Activated T-cell treated with anti-CD3 and anti-CD28 coated beads, Interleukin-2, amount 50 U/mL, for 1 hour (primary cell): ENCODE measurements around the gene CIITA.
A peak's percentile ranks its signal among the peaks of the same experiment; 100 is the strongest.
"Not testable (repeated sequence)": the region's sequence is repeated elsewhere in the genome, so short reads cannot be mapped to it uniquely, and the experiment has no call there.

Source experiments
- DNase-seq: peaks from one replicate; pipeline ENCODE4 v3.0.0-alpha.2; 2020

CIITA gene

GRCh38 chr16:10876799-10877341 lies at the start of gene CIITA:
Gene CIITA, plus strand, starts transcription at chr16:10877202. Its CDS starts 129 bp downstream, at chr16:10877331.
- peak; percentile 38 for DNase-seq

GRCh38 chr16:10827691-10828341 lies 49.2 kb upstream of the CIITA start:
- no peak for DNase-seq

- no peak for DNase-seq
These were observed 48.1 kb upstream of the CIITA start for GRCh38 chr16:10828851-10829366.

- DNase-seq = not testable (repeated sequence)
These were observed 47.5 kb upstream of the CIITA start for GRCh38 chr16:10829390-10830098.

GRCh38 chr16:10830240-10830639 lies 46.8 kb upstream of the CIITA start:
- DNase-seq = not testable (repeated sequence)

GRCh38 chr16:10831894-10832886 lies 44.8 kb upstream of the CIITA start:
- DNase-seq = no peak

GRCh38 chr16:10833271-10833670 lies 43.7 kb upstream of the CIITA start:
- no peak for DNase-seq

GRCh38 chr16:10834130-10834529 lies 42.9 kb upstream of the CIITA start:
- no peak for DNase-seq

GRCh38 chr16:10834766-10835165 lies 42.2 kb upstream of the CIITA start:
- no peak for DNase-seq

GRCh38 chr16:10835281-10835931 lies 41.6 kb upstream of the CIITA start:
- DNase-seq = no peak

GRCh38 chr16:10836174-10836853 lies 40.7 kb upstream of the CIITA start:
- DNase-seq = no peak

GRCh38 chr16:10838621-10839278 lies 38.3 kb upstream of the CIITA start:
- DNase-seq = no peak

- no peak for DNase-seq
These were observed 37.7 kb upstream of the CIITA start for GRCh38 chr16:10839279-10839666.

- DNase-seq = no peak
These were observed 36.3 kb upstream of the CIITA start for GRCh38 chr16:10840703-10841102.

GRCh38 chr16:10846213-10846998 lies 30.6 kb upstream of the CIITA start:
- DNase-seq = no peak

- DNase-seq = no peak
These were observed 29.8 kb upstream of the CIITA start for GRCh38 chr16:10847176-10847575.

- no peak for DNase-seq
These were observed 27.1 kb upstream of the CIITA start for GRCh38 chr16:10849736-10850477.

- no peak for DNase-seq
These were observed 26.5 kb upstream of the CIITA start for GRCh38 chr16:10850478-10850850.

GRCh38 chr16:10851512-10851911 lies 25.5 kb upstream of the CIITA start:
- DNase-seq = no peak

- DNase-seq = no peak
These were observed 24.7 kb upstream of the CIITA start for GRCh38 chr16:10852286-10852685.
